Activated CD8-positive, alpha-beta memory T cell treated with anti-CD3 and anti-CD28 coated beads, Interleukin-2, amount 50 U/mL, for 1 hour (primary cell): ENCODE data around the gene CAMK1.

ENCODE experiments used
- DNase-seq: peaks from one replicate; pipeline ENCODE4 v3.0.0-alpha.2; 2020; ENCODE audit errors: extremely low read depth

The CAMK1 gene

DNA sequence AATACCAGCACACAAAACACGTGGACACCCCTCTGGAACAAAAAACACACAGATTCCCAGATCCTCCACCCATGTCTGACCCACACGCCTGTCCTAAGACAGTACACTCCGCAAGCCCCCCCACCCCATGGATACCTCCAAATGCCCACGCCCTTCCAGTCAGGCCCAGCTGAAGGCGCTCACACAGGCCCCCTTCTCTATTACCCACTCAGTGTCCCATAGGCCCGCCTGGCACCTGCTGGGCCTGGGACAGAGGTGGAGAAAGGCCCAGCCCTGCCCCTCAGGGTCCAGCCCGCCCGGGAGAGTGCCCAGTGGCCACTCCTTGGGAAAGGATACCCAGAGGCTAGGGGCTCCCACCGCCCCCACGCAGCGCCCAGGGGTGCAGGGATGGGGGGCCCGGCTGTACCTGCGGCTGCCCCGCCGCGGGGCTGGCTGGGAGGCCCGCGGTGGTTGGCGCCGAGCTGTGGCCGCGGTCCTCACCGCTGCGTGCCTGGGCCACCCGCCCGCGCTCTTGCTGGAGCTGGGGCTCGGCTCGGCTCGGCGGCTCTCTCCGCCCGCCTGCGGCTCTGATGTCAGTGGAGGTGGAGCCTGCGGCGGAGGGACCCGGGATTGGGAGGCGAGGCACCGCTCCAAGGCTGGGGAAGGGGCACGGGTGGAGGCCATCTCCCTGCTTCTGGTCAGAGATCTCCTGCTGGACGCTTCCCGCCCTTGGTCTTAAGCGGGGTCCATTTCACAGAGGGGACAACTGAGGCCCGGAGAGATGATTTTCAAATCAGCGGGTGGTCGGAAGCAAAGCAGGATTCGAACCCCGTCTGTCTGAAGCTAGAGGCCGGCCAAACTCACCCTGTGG is at the start of gene CAMK1:
CAMK1 (minus strand) TSS at position 522 of the 850 bp plus-strand sequence. CDS start 2,198 bp downstream, outside the sequence.
- DNase-seq = no peak

DNA sequence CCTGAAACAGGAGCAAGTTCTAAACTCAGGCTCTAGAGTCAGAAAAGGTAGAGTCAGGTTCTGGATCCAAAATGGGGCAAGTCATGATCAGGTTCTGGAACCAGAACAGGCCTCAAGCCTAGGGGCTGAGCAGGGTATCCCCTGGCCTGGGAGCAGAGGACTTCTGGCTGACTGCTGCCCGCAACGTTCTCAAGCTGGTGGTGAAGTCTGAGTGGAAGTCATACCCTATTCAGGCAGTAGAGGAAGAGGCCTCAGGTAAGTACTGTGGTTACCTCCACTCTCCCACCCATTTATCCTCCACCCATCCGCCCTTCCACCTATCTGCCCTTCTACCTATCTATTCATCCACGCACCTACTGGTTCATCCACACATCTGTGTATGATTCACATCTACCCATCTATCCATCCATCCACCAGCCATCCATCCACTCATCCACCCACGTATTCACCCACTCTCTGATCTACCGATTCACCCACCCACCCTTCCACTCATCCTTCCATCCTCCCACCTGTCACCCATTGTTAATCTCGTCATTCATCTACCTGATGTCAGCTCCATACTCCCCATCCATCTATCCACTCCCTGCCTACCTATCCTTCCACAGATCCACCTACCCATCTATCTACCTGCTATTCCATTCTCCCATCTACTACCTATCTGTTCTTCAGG is 49.1 kb upstream of the CAMK1 start:
- no peak for DNase-seq

DNA sequence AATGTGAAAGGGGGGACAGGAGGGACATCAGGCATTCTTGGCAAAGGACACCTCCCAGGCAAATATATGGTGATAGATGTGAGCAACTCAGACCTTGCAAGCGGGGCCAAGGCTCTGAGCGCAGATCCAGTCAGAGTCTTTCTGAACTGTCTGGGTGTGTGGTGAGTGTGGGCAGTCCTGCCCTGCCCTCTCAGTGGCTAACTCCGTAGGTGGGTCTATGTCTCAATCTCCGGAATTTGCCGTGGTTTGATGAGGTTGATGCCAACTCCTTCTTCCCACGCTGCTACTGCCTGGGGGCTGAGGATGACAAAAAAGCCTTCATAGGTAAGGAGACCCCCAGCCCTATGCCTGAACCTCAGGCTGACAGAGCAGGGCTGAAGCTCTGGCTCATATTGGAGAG is 47.7 kb upstream of the CAMK1 start:
- no peak for DNase-seq

DNA sequence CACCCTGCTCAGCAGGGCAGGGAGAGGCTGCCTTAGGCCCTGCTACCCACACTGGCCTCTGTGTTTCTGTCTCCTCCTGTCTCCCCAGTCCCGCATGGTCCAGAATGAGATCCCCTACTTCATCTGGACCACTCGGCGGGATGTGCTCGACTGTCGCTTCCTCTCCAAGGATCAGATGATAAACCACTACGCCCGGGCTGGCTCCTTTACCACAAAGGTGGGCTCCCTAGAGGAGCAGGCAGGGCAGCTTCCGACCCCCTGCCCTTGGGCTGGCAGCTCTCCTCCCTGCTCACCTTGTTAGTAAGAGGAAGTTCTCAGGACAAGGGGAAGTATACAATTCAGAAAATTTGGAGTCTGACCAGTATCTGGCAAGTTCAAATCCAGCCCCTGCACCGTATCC is 46.2 kb upstream of the CAMK1 start:
- DNase-seq = no peak

DNA sequence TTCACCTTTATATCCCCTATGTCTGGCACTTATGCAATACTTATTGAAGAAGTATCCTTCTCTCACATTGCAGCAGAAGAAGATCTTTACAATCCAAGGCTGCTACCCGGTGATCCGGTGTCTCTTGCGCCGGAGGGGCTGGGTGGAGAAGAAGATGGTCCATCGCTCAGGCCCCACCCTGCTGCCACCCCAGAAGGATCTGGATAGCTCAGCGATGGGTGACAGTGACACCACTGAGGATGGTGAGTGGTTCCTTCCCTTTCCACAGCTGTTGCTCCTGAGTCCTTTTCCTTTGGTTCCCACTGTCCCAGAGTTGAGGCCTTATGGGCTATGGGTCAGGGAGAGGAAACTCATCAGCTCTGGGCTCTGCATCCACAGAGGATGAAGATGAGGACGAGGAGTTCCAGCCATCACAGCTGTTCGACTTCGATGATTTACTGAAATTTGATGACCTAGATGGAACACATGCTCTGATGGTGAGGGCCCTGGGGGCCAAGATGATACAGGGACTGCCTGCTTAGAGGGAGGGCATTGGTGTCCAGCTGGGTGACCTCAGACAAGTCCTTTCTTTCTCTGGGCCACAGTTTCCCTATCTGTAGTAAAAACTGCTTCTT is 43.2 kb upstream of the CAMK1 start:
- no peak for DNase-seq

DNA sequence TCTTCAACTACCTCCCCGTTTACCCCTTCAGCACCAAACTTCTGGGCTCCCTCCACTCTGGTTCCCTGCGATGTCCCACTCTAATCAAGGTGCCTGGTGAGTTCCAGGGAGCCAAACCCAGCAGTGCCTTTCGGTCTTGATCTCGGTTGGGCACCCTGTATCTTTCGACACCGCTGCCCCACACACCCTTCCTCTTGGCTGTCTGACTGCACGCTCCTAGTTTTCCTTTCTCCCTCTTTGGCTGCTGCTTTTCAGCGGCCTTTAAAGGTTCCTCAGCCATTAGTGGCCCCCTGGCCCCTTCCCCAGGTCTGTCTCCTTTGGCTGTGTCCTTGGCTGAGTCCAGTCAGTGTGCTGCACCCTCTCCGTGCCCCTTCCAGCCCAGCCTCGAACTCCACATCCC is 41.1 kb upstream of the CAMK1 start:
- no peak for DNase-seq

DNA sequence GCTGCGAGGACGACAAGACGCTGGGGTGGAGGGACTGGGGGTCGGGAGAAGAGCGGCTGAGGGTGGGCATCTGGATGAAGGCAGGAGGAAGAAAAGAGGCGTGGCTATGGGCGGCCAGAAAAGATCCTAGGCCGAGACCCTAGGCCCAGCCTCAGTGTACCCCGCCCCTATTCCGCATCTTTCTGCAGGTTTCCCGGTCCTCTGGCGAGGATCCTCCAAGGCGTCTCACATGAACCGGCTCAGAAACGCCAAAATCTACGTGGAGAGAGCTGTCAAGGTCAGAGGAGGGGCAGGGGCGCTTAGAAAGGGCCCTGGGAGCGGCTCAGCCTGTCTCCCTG is 40.7 kb upstream of the CAMK1 start:
- DNase-seq = no peak

DNA sequence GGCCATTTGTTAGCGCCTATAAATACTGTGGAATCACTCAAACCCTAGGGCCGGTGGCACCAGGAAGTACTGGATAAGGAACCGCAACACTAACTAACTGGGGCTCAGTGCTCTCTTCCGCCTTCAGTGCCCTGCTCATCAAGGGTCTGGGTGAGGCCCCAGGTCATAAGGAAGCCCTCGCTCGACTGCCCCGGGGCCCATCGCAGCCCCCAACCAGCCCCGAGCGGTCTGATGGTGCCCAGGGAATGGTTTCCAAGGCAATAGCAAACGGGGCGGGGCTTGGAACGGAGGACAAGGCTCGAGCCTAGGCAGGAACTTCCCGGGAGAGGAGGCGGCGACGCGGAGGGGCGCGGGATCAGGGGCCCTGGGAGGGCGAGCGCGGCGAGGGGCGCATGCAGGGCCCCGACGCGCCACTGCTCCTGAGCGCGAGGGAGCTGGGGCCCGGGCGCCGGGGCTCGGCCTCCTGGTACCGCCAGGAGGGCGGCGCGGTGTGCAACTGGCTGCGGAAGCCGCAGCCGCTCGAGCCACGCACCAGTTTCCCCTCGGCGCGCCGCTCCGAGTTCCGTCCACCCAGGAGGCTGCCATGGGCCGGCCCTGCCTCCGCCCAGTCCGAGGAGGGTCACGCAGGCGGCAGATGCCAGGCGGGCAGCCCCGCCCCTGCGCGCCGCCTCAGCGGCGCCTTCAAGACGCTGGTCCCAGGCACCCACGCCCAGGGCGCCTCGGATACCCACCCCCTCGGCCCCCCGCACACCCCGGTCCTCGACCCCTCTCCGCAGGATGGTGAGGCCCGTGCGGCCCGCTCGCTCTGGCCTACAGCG is 40.1 kb upstream of the CAMK1 start, which contains the start of gene TTLL3:
TTLL3 (plus strand) TSS at position 648 of the 818 bp plus-strand sequence. CDS start 400 bp downstream, outside the sequence.
- DNase-seq = no peak

DNA sequence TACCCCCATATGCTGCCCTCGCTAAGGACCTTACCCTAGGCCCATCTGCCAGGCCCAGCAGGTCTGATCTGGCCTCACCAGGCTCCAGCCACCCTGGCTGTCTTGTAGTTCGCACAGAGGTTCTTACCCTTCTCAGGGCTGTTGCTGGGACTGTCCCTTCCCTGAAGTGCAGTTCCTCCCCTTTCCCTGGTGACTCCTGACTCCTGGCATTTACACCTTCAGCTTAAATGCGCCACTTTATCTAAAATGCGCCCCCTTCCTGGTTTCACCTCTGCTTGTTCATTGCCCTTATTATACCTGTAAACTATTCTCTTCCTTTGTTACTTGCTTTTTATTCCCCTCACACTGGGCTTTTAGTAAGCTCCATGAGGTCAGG is 39.5 kb upstream of the CAMK1 start:
- DNase-seq = no peak

DNA sequence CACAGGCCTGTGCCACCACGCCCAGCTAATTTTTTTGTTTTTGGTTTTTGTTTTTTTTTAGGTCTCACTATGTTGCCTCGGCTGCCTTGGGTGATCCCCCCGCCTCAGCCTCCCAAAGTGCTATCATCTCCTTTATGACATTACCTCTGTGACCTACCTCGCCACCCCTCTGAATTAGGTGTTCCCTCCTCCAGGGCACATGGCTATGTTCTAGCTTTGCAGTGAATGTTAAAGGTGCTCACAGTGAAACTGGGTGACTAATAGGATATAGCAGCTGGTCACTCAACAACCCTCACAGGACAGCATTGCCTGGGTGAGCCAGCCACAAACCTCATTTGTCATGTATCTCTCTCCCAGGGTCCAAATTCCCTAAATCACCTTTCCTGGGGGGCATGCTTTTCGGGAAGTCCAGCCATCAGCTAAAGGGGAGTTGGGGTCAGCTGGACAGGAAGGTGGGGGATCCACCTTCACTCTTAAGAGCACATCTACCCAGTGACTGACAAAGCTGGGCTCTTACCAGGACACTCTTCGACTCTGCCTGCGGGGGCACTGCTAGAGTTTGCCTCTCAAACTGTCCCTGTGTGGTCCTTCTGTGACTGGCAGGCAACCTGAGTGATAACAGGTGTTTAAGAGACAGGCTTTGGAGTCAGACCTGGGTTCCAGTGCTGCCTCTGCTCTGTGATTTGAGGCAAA is 38.7 kb upstream of the CAMK1 start:
- peak; percentile 35 for DNase-seq

DNA sequence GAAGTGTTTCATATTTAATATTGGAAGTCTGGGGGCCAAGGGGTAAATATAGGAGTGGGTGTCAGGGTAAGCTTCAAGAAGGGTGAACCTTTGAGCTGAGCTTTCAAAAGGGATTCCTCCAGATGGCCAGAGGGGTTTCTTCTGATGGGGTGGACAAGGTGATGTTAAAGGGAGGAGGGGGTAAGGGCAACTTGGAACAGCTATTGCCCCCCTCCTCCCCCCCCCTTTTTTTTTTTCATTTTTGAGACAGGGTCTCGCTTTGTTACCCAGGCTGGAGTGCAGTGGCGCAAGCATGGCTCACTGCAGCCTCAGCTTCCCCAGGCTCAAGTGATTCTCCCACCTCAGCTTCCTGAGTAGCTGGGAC is 38.2 kb upstream of the CAMK1 start:
- no peak for DNase-seq

DNA sequence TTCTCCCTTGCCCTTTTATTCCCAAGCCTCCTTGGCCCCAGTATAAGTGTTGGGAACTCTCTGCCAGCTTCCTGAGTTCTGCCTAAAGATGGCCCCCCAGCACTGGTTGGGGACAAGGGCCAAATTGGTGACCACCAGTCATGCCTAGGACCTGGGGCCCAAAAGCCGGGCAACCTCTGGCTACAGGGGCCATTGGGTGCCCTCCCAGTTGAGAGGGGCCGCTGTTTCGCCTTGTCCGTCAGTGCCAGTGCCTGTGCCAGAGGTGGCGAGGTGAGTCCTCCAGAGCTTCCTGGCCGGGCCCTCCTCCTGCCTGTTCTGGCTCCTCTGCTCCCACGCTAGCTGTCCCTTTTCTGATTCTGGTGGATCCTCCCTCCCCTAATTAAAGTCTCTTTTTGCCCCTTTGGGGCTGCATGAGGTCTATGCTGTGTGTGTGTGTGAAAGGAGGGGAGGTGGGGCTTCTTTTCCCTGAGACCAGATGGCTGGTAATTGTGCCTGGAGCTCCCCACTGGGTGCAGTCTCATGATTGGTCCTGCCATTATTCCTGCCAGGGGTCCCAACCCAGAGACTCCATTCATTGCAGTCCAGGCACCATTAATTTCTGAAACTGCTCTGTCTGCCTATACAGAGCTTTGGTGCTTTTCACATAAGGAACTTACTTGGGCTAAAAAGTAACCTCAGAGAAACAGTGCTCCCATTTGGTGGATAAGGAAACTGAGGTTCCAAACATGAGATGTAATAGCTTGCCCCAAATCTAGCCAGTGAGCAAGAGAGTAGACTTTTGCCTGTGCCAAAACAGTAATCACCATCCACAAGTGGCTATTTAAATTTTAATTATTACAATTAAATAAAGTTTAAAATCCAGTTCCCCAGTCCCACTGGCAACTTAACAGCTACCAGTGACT is 37.2 kb upstream of the CAMK1 start:
- no peak for DNase-seq

DNA sequence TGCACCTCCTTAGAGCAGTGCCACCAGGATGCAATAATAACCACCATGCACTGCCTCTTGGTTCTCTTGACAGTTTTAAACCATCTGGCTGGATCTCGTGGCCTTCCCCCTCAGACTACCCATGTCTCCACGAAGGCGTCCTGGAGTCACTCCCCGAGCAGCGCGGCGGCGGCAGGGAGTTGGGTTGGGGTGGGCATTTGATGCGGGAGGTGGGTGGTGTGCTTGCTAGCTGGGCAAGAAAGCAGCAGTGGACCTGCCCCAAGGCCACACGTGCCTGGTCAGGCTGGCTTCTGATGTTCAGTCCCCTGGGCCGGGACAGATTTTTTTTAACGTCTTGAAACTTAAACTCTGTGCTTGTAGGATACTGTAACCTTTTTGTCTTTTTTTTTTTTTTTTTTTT is 36.4 kb upstream of the CAMK1 start:
- DNase-seq = no peak

DNA sequence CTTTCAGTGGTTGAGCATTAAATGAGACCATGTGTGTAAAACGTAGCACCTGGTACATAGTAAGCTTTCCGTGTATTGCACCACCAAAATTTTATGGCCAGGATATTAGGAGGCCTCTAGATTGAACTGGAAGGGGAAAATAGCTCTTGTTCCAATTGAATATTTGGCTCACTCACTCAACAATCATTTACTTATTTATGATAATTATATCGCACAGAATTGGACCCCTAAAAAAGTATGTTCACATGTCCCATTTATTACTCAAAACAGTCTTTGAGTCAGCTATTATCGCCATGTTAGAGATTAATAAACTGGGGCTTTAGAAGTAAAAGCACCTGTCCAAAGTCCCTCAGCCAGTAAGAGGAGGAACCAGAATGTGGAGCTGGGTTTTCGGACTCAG is 35.2 kb upstream of the CAMK1 start:
- DNase-seq = no peak

DNA sequence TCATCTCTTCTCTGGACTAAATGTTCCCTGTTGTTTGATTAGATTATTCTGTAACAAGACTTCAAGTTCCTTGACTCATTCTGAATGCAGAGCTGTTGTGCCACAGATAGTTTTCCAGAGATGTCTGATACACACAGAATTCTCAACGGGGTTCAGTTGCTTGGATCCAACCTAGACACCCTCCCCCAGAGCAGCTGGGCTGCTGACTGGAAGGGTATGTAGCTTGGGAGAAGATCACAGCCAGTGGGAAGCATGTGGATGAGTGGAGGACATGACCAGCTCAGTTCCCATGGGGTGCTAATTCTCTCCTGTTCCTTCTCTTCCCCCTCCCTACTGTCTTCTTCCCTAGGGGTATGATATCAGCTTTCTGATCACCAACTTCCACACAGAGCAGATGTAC is 33.7 kb upstream of the CAMK1 start:
- DNase-seq = no peak

DNA sequence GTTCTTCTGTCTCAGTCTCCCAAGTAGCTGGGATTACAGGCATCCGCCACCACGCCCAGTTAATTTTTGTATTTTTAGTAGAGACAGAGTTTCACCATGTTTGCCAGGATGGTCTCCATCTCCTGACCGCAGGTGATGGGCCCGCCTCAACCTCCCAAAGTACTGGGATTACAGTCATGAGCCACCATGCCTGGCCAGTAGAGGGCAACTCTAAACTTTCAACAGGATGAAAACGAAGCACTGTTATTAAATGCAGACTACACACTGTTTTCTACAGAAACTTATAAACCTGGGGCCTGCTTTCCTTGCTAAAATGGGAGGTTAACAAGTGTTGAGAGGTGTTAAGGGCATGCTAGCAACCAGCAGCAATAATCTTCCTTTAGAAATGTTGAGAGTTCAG is 30.8 kb upstream of the CAMK1 start:
- DNase-seq = no peak

DNA sequence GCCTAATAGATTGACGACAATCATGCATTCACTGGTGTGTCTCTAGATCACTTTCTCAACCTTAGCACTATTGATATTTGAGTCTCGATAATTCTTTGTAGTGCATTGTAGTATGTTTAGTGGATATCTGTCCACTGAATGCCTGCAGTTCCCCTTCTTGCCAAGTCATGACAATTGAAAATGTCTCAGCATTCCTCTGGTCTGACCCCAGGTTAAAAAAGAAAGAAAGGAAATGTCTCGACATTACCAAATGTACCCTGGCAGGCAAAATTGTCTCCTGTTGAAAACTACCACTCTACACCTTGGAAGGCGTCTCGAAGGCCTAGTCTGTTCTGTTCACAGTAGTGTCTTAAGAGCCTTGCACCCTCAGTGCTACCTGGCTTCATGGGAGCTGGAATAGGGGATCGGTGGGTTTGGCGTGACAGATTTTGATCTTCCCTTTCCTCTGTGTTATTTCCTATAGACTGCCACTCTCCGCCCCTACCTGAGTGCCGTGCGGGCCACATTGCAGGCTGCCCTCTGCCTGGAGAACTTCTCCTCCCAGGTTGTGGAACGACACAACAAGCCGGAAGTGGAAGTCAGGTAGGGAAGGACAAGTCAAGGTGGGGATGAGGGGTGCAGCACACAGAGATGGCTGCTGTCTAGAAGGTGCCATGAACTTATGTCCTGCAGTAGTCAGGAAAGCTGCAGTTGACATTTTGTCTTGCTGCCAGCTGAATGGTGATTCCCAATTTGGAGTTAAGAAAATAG is 27.6 kb upstream of the CAMK1 start:
- DNase-seq = no peak

DNA sequence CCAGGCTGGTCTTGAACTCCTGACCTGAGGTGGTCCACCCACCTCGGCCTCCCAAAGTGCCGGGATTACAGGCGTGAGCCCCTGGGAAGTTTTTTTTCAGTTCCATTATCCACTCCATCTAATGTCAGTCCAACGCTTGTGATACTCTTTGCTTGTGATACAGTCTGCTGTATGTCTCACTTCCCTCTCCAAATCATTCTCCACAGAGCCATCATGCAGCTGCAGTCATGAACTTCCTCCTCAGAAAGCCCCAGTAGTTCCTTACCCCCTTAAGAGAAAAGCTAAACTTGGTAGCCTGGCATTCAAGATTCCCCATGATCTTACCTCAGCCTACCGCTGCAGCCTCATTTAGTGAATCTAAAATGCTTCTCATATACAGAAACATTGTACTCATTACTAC is 25.5 kb upstream of the CAMK1 start:
- DNase-seq = no peak

DNA sequence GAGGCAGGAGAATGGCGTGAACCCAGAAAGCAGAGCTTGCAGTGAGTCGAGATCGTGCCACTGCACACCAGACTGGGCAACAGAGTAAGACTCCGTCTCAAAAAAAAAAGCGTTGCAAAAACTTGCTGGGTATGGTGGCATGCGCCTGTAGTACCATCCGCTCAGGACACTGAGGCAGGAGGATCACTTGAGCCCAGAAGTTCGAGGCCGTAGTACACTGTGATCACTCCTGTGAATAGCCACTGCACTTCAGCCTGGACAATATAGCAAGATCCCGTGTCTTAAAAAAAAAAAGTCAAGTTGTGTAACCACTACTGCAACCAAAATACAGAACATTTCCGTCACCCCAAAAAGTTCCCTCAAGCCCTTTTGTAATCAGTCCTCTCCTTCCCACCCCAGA is 24.7 kb upstream of the CAMK1 start:
- DNase-seq = no peak
